ENCODE results near the gene TTL.
"Not testable (repeated sequence)": the region's sequence is repeated elsewhere in the genome, so short reads cannot be mapped to it uniquely, and the experiment has no call there.

Gene TTL

DNA sequence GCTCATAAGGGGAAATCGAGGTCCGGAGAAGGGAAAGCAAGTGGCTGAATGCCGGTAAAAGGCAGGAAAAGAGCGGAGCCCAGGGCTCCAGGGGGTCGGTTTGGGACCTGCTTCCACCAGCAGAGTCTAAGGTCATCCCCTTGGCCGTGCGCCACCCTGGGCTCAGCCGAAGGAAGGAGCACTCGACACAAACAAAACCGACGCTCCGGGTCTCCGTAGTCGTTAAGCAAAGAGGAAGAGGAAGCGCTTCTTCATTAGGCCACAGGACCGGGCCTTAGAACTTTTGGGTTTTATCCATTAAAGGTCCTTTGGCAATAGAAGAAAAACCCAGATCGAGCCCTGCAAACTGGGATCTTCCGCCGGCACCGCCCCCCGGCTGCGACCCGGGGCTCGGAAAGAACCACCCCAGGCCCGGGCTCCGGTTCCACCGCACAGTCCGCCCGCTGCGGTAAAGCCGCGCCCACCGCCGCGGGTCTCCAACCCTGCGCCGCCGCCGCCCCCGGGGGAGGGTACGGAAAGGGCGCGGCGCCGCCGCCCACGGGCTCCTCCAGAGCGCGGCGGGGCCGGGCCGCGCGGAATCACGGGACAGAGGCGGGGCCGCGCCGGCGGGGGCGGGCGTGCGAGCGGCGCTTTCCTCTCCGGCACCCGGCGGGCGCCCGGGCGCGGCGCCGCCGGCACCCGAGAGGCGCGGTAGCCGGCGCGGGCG, at the start of gene TTL:
TSS of gene TTL (plus strand) at position 629 of the 706 bp plus-strand sequence. CDS start 189 bp downstream, outside the sequence.
- peak; percentile 64 to 66 for DNase-seq (ENCODE audit: low read depth in 2 of 2)

GRCh38 chr2:112432390-112432734, 49.6 kb upstream of the TTL start:
- DNase-seq (ENCODE audit: low read depth in 2 of 2), result not testable (repeated sequence)

GRCh38 chr2:112432735-112433479, 49.0 kb upstream of the TTL start:
- DNase-seq (ENCODE audit: low read depth in 2 of 2), result not testable (repeated sequence)

GRCh38 chr2:112433480-112433879, 48.5 kb upstream of the TTL start, which contains the start of gene RGPD8:
Gene RGPD8, minus strand, starts transcription at chr2:112433645. Its CDS starts 192 bp downstream, at chr2:112433453.
- peak; percentile 77 to 79 for DNase-seq (ENCODE audit: low read depth in 2 of 2)

- no peak for DNase-seq (ENCODE audit: low read depth in 2 of 2)
Measured at GRCh38 chr2:112433932-112434730, 47.8 kb upstream of the TTL start.

DNA sequence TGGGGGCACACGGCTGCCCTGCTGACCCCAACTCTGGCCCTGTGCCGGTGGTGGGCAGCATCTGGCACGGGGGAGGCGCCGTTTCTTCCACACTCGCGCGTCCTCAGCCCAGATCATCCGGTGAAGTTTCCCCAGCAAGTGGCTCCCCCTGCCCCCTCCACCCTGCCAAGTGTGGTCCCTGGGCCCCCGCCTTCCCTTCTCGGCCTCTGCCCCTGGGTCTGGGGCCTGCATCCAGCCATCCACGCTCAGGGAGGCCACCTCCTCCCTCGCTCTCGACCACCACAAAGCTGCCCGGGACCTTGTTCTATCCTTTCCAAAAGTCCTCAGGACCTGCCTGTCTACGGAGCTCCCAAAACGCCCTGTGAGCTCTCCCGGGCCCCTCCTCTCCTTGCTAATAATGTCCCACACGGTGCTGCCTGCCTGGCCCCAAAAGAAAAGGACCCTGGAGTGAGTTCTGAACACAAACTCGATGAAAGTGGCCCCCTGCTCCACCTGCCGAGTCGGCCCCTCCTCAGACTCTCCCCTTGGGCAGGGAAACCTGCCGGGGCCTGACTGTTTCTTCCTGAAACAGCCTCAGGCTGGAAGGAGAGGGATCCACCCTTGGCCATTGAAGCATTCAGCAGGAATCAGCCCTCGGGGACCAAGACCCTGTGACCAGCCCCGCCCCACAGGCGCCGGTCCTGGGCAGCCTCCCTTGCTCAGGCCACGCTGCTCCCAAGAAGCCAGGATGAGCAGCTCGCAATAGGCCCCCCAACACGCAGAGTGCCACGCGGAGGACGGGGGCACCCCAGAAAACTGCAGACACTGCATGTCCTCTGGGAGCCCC, 46.9 kb upstream of the TTL start:
- not testable (repeated sequence) for DNase-seq (ENCODE audit: low read depth in 2 of 2)

DNA sequence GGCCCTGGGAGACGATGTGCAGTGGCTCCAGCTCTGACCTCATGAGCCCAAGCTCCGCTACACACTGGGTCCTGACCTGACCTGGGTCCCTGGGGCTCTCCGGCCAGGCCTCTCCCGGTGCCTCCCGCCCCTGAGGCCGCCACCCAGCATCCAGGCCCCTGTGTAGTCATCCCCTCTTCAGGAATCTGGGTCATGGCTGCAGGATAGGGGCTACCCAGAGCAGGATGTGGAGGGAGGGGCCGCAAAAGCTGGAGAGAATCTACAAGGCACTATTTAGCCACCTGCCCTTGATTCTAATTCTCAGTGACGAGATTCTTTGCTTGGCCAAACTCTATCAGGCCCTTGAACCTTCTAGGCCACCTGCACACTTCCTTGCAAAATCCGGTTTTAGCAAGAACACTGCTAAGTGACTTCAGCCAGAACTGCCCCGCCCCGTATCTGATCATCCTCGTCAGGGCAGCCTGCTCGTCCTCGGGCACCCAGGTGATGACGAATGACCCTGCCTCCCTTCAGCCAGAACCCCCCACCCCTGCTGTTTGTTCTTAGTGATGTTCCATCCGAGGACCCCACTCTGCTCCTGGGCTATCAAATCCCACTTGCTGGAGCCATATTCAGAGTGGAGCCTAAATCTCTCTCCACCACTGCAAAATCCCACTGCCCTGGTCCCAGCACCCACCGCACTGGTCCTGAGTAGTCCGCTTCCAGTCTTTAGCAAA, 46.1 kb upstream of the TTL start:
- DNase-seq (ENCODE audit: low read depth in 2 of 2), result not testable (repeated sequence)

DNA sequence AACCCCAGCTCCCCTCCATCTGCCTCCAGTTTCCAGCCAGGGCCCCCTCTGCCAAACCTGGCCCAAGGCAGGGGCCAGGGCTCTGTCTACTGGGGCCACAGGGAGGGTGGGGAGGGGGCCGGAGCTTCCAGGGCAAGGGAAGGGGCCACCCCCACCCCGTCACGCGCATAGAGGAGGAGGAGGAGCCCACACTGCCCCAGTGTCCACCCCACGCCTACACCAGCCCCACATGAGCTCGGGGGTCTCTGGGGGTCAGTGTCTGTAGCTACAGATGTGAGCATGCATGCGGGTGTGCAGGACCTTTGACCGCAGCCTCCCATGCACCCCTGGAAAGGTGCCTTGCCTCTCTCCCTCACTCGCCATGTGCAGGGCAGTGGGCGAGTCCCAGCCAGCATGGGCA, 45.0 kb upstream of the TTL start:
- not testable (repeated sequence) for DNase-seq (ENCODE audit: low read depth in 2 of 2)

DNA sequence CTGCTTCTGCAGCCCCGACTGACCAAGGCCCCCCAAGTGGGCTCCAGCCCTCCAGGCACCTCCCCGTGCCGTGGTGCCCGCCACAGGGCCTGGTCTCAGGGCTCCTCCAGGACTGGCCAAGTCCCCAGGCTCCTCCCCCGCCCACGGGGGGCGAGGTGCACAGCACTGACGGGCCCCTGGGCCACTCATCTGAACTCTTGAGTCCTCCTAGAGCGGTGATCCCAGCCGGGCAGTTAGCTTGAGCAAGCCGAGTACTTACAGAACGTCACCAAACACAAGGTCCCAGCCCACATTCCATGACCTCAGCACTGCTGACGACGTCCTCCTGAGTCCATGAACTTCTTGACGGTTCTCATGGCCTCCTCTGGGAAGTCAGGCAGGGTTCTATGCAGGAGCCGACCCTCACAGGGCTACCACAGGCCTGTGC, 44.5 kb upstream of the TTL start:
- DNase-seq (ENCODE audit: low read depth in 2 of 2), result not testable (repeated sequence)

DNA sequence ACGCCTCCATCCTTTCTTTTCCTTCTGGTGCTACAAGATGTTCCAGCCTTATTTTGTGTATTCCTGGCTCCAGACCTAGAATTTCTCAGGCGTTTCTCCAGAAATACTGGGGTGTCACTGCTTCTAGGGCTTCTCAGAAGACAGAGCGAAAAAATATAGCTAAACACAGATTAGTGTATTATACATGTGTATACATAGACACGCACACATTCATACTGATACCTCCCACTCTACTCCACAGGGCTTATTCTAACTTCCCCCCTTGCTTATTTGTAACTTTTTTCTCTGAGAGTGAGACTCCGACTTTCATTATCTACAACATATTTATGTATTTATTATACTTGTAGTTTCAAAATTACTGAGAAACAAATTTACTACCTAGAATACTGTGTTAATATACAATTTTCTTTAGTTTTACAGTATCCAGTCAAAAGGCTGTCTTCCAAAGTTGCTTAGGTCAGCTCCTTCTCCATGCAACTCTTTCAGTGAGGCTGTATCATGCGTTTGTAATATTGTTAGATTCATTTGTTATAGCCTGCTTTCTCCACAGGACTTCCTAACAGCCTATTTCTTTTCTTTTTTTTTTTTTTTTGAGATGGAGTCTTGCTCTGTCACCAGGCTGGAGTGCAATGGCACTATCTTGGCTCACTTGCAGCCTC, 43.2 kb upstream of the TTL start:
- not testable (repeated sequence) for DNase-seq (ENCODE audit: low read depth in 2 of 2)

- DNase-seq (ENCODE audit: low read depth in 2 of 2), result not testable (repeated sequence)
Measured at GRCh38 chr2:112444256-112444655, 37.7 kb upstream of the TTL start.

DNA sequence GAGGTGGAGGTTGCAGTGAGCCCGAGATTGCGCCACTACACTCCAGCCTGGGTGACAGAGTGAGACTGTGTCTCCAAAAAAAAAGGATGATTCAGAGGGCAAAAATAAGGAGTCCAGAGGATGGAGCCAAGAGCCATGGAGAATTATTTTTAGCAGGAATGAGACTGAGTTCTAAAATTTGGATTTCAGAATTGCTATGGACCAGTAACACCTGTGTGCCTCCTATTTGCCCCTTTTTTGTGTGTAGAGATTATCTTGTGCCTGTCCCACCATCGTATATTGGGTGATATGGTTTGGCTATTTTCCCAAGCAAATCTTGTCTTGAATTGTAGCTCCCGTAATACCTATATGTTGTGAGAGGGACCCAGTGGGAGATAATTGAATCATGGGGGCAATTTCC, 32.1 kb upstream of the TTL start:
- no peak for DNase-seq (ENCODE audit: low read depth in 2 of 2)

DNA sequence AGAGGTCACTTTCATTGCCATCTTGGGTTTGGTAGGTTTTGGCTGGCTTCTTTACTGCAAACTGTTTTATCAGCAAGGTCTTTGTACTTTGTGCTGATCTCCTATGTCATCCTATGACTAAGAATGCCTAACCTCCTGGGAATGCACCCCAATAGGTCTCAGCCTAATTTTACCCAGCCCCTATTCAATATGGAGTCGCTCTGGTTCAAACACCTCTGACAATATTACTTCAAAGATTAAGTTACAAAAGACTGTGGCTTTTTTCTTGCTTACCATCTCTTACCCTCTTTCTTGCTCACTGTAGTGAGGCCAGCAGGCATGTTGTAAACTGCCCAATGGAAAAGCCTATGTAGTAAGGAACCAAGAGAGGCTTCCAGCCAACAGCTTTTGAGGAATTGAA, 30.6 kb upstream of the TTL start:
- no peak for DNase-seq (ENCODE audit: low read depth in 2 of 2)

DNA sequence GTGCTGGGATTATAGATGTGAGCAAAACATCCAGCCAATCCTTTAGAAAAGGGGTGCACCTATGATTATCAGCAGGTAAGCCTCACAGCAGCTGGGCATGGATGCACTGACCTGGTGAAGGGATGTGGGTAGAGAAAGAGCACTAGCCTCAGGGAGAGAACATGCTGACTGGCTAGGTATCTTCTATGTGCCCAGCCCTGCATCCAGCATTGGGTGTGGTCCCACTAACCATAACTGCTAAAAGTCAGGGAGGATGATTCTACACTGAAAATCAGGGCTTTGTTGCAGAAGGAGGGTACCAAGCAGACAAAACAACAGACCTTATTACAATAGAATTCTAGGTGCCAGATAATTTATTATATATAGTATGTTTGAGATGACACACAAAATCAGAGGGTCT, 27.4 kb upstream of the TTL start:
- DNase-seq (ENCODE audit: low read depth in 2 of 2), result no peak

- no peak for DNase-seq (ENCODE audit: low read depth in 2 of 2)
Measured at GRCh38 chr2:112459372-112459771, 22.6 kb upstream of the TTL start.

DNA sequence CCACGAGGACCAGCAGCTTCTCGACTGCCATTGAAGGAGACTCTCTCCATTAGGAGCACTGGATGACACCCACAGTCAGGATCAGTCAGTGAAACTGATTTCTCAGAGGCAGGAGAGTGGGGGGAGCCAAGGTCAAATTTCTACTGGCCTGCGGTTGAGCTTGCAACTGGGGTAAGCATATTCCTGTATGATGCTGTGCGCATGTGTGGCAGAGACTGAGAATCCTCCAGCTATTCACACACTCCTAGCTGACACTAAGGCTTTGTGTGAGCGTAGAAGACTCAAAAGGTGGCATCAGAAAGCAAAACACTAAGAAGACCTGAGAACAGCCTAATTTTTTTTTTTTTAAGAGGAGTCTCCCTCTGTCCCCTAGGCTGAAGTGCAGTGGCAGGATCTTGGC, 19.8 kb upstream of the TTL start:
- no peak for DNase-seq (ENCODE audit: low read depth in 2 of 2)

GRCh38 chr2:112463256-112463655, 18.7 kb upstream of the TTL start:
- DNase-seq (ENCODE audit: low read depth in 2 of 2), result no peak

GRCh38 chr2:112465382-112465781, 16.6 kb upstream of the TTL start:
- no peak for DNase-seq (ENCODE audit: low read depth in 2 of 2)

DNA sequence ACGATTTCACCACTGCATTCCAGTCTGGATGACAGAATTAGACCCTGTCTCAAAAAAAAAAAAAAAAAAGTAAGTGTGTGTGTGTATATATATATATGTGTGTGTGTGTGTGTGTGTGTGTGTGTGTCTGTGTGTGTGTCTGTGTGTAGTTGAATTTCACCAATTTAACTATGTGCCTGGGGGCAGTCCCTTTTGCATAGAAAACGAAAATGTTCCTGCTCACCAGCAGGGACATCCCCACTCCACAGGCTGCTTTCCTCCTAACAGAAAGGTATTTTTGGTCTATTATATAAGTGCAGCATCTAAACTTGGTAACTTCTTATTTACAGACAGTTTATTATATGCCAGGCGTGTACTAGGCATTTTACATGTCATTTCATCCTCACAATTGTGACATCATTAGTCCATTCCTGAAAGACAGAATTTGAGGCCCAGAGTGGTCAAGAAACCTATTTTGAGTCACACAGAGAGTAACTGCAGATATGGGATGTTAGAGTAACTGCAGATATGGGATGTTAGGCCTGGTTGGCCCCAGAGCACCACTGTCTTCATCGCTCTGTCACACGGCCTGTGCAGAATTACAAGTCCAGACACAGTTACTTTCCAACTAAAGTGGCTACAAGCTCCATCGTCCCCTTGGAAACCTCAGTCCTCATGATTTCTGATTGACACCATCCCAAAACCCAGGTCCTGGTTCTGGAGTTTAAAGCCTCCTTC, 9.3 kb upstream of the TTL start:
- DNase-seq (ENCODE audit: low read depth in 2 of 2), result no peak

Data from stimulated activated CD8-positive, alpha-beta memory T cell treated with anti-CD3 and anti-CD28 coated beads, Interleukin-2, amount 100 ng/mL, for 1 hour (primary cell).